GM21447 (cell line): Measurements from ENCODE around the gene FSTL4.

ENCODE experiments used
- ATAC-seq: cut with Tn5 transposase; IDR thresholded peaks from one replicate; pipeline ENCODE4 v1.9.1; 2021; ENCODE audit not compliant: unreplicated experiment

The FSTL4 gene

GRCh38 chr5:133354323-133355185 lies 257.8 kb downstream of the FSTL4 start:
- ATAC-seq, result no peak

- no peak for ATAC-seq
Observed at GRCh38 chr5:133353741-133354140, 258.6 kb downstream of the FSTL4 start.

GRCh38 chr5:133348406-133348805 lies 263.9 kb downstream of the FSTL4 start:
- ATAC-seq, result no peak

- ATAC-seq, result no peak
Observed at GRCh38 chr5:133347039-133347438, 265.3 kb downstream of the FSTL4 start.

GRCh38 chr5:133344266-133344665 lies 268.1 kb downstream of the FSTL4 start:
- no peak for ATAC-seq

- no peak for ATAC-seq
Observed at GRCh38 chr5:133343196-133343595, 269.1 kb downstream of the FSTL4 start.

- no peak for ATAC-seq
Observed at GRCh38 chr5:133341915-133342710, 270.2 kb downstream of the FSTL4 start.

GRCh38 chr5:133341296-133341695 lies 271.0 kb downstream of the FSTL4 start:
- ATAC-seq, result no peak

GRCh38 chr5:133340822-133341221 lies 271.5 kb downstream of the FSTL4 start:
- ATAC-seq, result no peak

- no peak for ATAC-seq
Observed at GRCh38 chr5:133340002-133340755, 272.2 kb downstream of the FSTL4 start.

GRCh38 chr5:133338504-133339355 lies 273.6 kb downstream of the FSTL4 start:
- ATAC-seq, result no peak

- no peak for ATAC-seq
Observed at GRCh38 chr5:133337795-133338445, 274.4 kb downstream of the FSTL4 start.

- no peak for ATAC-seq
Observed at GRCh38 chr5:133336969-133337410, 275.4 kb downstream of the FSTL4 start.

GRCh38 chr5:133336121-133336968 lies 276.0 kb downstream of the FSTL4 start:
- no peak for ATAC-seq

- ATAC-seq, result no peak
Observed at GRCh38 chr5:133334796-133335639, 277.3 kb downstream of the FSTL4 start.

GRCh38 chr5:133333326-133334150 lies 278.8 kb downstream of the FSTL4 start:
- ATAC-seq, result no peak

GRCh38 chr5:133332439-133333024 lies 279.8 kb downstream of the FSTL4 start:
- ATAC-seq, result no peak
